ENCODE data around the gene HNRNPUL1. TPM values are rescaled to one million over a fixed set of nuclear protein-coding genes. Genes with fewer than 3 reads are reported as not detected.

The HNRNPUL1 gene
- total RNA-seq, 1 experiment from 2014 or later, result 315 TPM

GRCh38 chr19:41233748-41234240 lies 30.4 kb upstream of the HNRNPUL1 start:
- H4K5ac ChIP-seq (ENCODE audit: insufficient read length, low read depth, low read length), result no peak overlapping the region
- H3K23me2 ChIP-seq (ENCODE audit: insufficient read length, low read depth, low read length, poor library complexity, severe bottlenecking), result no peaks in the 10 kb centered on the region
- no peak overlapping the region for H2BK5ac ChIP-seq (ENCODE audit: insufficient read length, low read length)
- H2AK5ac ChIP-seq (ENCODE audit: insufficient read length, low read length), result no peak overlapping the region
- H3K79me2 ChIP-seq (ENCODE audit: insufficient read depth, low read length), result no peaks in the 10 kb centered on the region; the same call in 1 of the 2 replicates
- no peak overlapping the region for H4K8ac ChIP-seq (replicated peaks; ENCODE audit: insufficient read length, low read depth, low read length)
- Mint-ChIP-seq H3K9me3 (no peaks in the 10 kb centered on the region), H3K4me3 (no peak overlapping the region), H3K36me3 (ENCODE audit: insufficient read depth in 1 of 3, low read depth in 3 of 3) (peaks cover 0 to 19% (median 5%) of the 10 kb centered on the region in 3 experiments; a peak in 6 of 7 replicates), H3K27ac (peak overlapping the region in 2 of 3 experiments; percentile 34 to 86; a peak in 3 of 7 replicates), H3K4me1 (no peaks in the 10 kb centered on the region), H3K27me3 (ENCODE audit: low read depth) (no peaks in the 10 kb centered on the region)
- H3K79me1 ChIP-seq (ENCODE audit: insufficient read depth, low read depth, low read length, poor library complexity, severe bottlenecking), result no peaks in the 10 kb centered on the region
- H3K4ac ChIP-seq (ENCODE audit: low read depth, low read length), result no peak overlapping the region
- TF ChIP-seq, protein P1, sequence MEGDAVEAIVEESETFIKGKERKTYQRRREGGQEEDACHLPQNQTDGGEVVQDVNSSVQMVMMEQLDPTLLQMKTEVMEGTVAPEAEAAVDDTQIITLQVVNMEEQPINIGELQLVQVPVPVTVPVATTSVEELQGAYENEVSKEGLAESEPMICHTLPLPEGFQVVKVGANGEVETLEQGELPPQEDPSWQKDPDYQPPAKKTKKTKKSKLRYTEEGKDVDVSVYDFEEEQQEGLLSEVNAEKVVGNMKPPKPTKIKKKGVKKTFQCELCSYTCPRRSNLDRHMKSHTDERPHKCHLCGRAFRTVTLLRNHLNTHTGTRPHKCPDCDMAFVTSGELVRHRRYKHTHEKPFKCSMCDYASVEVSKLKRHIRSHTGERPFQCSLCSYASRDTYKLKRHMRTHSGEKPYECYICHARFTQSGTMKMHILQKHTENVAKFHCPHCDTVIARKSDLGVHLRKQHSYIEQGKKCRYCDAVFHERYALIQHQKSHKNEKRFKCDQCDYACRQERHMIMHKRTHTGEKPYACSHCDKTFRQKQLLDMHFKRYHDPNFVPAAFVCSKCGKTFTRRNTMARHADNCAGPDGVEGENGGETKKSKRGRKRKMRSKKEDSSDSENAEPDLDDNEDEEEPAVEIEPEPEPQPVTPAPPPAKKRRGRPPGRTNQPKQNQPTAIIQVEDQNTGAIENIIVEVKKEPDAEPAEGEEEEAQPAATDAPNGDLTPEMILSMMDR (conservative IDR thresholded peaks at IDR 0.05), result no peak
- no peak overlapping the region for H3K18ac ChIP-seq (ENCODE audit: insufficient read length, low read depth, low read length)
- H4K91ac ChIP-seq (ENCODE audit: insufficient read length, low read depth, low read length), result no peak overlapping the region
- H3K4me1 ChIP-seq (ENCODE audit: insufficient read depth, low read length), result no peaks in the 10 kb centered on the region
- DNase-seq, result no peak
- H2AFZ ChIP-seq (ENCODE audit: low read length), result no peak overlapping the region
- no peaks in the 10 kb centered on the region for H3K27me3 ChIP-seq (ENCODE audit: insufficient read depth, low read length)
- H3K14ac ChIP-seq (ENCODE audit: insufficient read depth, low read length), result no peak overlapping the region
- H2BK15ac ChIP-seq (ENCODE audit: low read depth, low read length), result no peak overlapping the region
- no peak overlapping the region for H2BK12ac ChIP-seq (ENCODE audit: insufficient read length, low read depth, low read length)
- H3K9me3 ChIP-seq (ENCODE audit: control insufficient read depth, low read depth, low read length), result no peaks in the 10 kb centered on the region
- no peak overlapping the region for H2BK20ac ChIP-seq (ENCODE audit: low read depth, low read length, poor library complexity, severe bottlenecking)
- H2BK120ac ChIP-seq (ENCODE audit: low read depth, low read length, poor library complexity, severe bottlenecking), result no peak overlapping the region
- H3K4me2 ChIP-seq (ENCODE audit: insufficient read depth, insufficient read length, low read length), result no peak overlapping the region
- H3T11ph ChIP-seq (ENCODE audit: low read length), result no peak overlapping the region
- H3K23ac ChIP-seq (ENCODE audit: insufficient read length, low read depth, low read length), result no peak overlapping the region
- no peaks in the 10 kb centered on the region for H4K20me1 ChIP-seq (ENCODE audit: control insufficient read depth, insufficient read depth, insufficient read length)
- H3K27ac ChIP-seq (ENCODE audit: insufficient read length, low read depth, low read length), result no peak overlapping the region
- no peak overlapping the region for H3K9ac ChIP-seq (ENCODE audit: extremely low read depth, insufficient read length, low read length)
- no peak overlapping the region for H3K56ac ChIP-seq (ENCODE audit: insufficient read length, low read depth, low read length)
- WGBS (ENCODE audit: extremely low coverage, insufficient read length, low lambda C conversion rate), result no CpG with 5 or more reads among the region's 4 CpGs

All from H9 (cell line).